Measurements from ENCODE around the gene SLC35E3.

SLC35E3 gene

GRCh38 chr12:68771223-68771925 lies 25.4 kb downstream of the SLC35E3 start:
- no peak overlapping the region for H3K27ac ChIP-seq
- TF ChIP-seq, protein P1, sequence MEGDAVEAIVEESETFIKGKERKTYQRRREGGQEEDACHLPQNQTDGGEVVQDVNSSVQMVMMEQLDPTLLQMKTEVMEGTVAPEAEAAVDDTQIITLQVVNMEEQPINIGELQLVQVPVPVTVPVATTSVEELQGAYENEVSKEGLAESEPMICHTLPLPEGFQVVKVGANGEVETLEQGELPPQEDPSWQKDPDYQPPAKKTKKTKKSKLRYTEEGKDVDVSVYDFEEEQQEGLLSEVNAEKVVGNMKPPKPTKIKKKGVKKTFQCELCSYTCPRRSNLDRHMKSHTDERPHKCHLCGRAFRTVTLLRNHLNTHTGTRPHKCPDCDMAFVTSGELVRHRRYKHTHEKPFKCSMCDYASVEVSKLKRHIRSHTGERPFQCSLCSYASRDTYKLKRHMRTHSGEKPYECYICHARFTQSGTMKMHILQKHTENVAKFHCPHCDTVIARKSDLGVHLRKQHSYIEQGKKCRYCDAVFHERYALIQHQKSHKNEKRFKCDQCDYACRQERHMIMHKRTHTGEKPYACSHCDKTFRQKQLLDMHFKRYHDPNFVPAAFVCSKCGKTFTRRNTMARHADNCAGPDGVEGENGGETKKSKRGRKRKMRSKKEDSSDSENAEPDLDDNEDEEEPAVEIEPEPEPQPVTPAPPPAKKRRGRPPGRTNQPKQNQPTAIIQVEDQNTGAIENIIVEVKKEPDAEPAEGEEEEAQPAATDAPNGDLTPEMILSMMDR (conservative IDR thresholded peaks at IDR 0.05), result no peak
- no peak for TF ChIP-seq ZFX (IDR thresholded peaks at IDR 0.05)

- TF ChIP-seq, protein P1 (conservative IDR thresholded peaks at IDR 0.05), result no peak
- no peak for TF ChIP-seq ZFX (IDR thresholded peaks at IDR 0.05)
- no peak overlapping the region for H3K27ac ChIP-seq
Observed at GRCh38 chr12:68772714-68773113, 26.7 kb downstream of the SLC35E3 start.

GRCh38 chr12:68773582-68773981 lies 27.6 kb downstream of the SLC35E3 start:
- TF ChIP-seq, protein P1 (conservative IDR thresholded peaks at IDR 0.05), result no peak
- TF ChIP-seq ZFX (IDR thresholded peaks at IDR 0.05), result no peak
- H3K27ac ChIP-seq, result no peak overlapping the region

DNA sequence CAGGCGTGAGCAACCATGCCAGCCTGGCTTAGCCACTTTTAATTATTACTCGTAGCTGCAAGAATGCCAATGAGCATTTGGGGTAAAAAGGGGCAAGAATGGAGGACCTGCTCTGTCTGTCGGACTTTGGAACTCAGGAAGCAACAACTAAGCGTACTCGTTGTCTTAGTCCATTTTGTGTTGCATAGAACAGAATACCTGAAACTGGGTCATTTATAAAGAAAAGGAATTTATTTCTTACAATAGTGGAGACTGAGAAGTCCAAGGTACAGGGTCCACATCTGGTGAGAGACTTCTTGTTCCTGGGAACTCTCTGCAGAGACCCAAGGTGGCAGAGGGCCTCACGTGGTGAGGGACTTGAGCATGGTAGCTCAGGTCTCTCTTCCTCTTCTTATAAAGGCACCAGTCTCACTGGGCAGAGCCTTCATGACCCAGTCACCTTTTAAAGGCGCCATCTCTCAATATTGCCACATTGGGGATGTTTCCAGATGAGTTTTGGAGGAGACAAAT lies 29.2 kb downstream of the SLC35E3 start:
- no peak for TF ChIP-seq ZFX (IDR thresholded peaks at IDR 0.05)
- H3K27ac ChIP-seq, result no peak overlapping the region

DNA sequence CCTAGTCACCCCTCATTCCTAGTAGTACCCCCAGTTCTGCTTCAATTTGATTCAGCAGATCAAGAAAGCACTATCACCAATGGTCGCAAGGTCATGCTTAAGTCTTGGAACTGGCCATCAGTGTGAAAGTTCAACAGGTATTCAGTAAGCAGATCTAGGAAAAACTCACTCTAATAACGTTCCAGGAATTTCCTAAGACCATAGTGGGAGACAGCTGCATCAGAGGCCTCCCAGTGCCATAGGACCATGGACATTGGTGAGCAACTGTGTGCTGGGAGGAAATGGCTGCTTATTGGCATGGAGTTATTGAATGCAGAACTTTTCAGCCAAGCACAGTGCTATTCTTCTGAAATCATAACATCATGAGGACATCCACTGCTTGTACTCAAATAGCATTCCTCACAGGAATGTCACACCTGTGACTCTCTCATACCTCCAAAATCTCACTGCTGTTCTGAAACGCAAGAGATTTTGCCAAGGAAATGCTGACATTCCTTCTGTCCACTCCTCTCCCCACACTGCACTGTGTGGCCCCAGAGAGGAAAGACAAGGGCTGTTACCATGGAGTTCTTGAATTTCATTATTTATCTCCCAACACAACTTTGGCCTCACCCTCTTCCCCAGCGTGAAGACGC lies 31.1 kb downstream of the SLC35E3 start:
- TF ChIP-seq ZFX (IDR thresholded peaks at IDR 0.05), result no peak
- TF ChIP-seq, protein P1 (conservative IDR thresholded peaks at IDR 0.05), result no peak

GRCh38 chr12:68779280-68779679 lies 33.3 kb downstream of the SLC35E3 start:
- TF ChIP-seq ZFX (IDR thresholded peaks at IDR 0.05), result no peak
- TF ChIP-seq, protein P1 (conservative IDR thresholded peaks at IDR 0.05), result no peak
- no peak overlapping the region for H3K27ac ChIP-seq

More for the DNA sequence above, 31.1 kb downstream of the SLC35E3 start:
- H3K27ac ChIP-seq, result no peak overlapping the region

DNA sequence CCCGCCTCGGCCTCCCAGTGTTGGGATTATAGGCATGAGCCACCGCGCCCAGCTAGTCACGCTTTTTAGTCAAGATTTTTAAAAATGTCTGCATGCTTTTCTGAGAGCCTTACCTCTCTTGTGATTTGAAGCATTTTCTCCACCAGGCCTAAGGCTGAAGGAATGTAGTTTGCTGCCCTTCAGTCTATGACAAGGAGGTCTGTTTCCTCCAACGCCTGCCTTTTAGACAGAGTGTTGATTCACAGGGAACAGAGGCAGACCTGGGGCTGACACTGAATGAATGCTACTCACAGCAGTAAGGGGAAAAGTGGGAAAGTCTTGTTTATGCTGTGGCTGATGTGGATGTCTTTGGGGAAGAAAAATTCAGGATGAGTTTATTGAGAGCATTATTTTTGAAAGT lies 34.8 kb downstream of the SLC35E3 start:
- no peak for TF ChIP-seq ZFX (IDR thresholded peaks at IDR 0.05)
- TF ChIP-seq, protein P1 (conservative IDR thresholded peaks at IDR 0.05), result no peak
- H3K27ac ChIP-seq, result no peak overlapping the region
